Neutrophil (primary cell): ENCODE data around the gene ABCA13.

ENCODE experiments used
- H3K27ac ChIP-seq: fragments of 200-600 bp; sonication (generic); 2 replicates; pipeline ENCODE4 v1.5.1; 2016; ENCODE audit warnings: mild to moderate bottlenecking, moderate library complexity
- H3K27me3 ChIP-seq: fragments of 200-600 bp; sonication (generic); 2 replicates; pipeline ENCODE4 v1.6.0; 2016; ENCODE audit warnings: mild to moderate bottlenecking
- H3K36me3 ChIP-seq: fragments of 200-600 bp; sonication (generic); 2 replicates; pipeline ENCODE4 v1.5.1; 2017
- H3K4me1 ChIP-seq, 2 experiments: fragments of 200-600 bp in 1 of 2; sonication (generic) in 1 of 2; 1 replicate in 1 of 2; 2 replicates in 1 of 2; pipeline versions ENCODE4 v1.5.1 to v1.6.1; 2013 to 2016; ENCODE audit warnings: low read depth in 1 of 2, low read length in 1 of 2, mild to moderate bottlenecking in 1 of 2, moderate library complexity in 1 of 2; ENCODE audit not compliant: control insufficient read depth in 1 of 2, insufficient read depth in 1 of 2
- H3K4me3 ChIP-seq, 2 experiments: fragments of 200-600 bp in 1 of 2; sonication (generic) in 1 of 2; 1 replicate in 1 of 2; 2 replicates in 1 of 2; pipeline ENCODE4 v1.5.1; 2013 to 2016; ENCODE audit warnings: low read depth in 1 of 2, low read length in 1 of 2, mild to moderate bottlenecking in 1 of 2, moderate library complexity in 1 of 2
- H3K9me3 ChIP-seq: fragments of 200-600 bp; sonication (generic); 2 replicates; pipeline ENCODE4 v1.5.1; 2016
- CTCF ChIP-seq: fragments of 200-600 bp; sonication (generic); IDR thresholded peaks from 2 replicates; pipeline ENCODE4 v1.5.1; 2016; ENCODE audit warnings: antibody characterized with exemption

ABCA13 gene

GRCh38 chr7:48350515-48350914 lies 179.3 kb downstream of the ABCA13 start:
- H3K27ac ChIP-seq, result peak overlapping the region; percentile 70
- TF ChIP-seq CTCF, result no peak
- H3K36me3 ChIP-seq, result no peaks in the 10 kb centered on the region
- H3K9me3 ChIP-seq, result no peaks in the 10 kb centered on the region
- peaks cover 47 to 48% of the 10 kb centered on the region in 2 experiments for H3K4me1 ChIP-seq
- no peak overlapping the region for H3K4me3 ChIP-seq
- no peaks in the 10 kb centered on the region for H3K27me3 ChIP-seq

GRCh38 chr7:48351900-48352299 lies 180.6 kb downstream of the ABCA13 start:
- Histone ChIP-seq H3K4me1 (peaks cover 35 to 37% of the 10 kb centered on the region in 2 experiments), H3K27ac (peak overlapping the region; percentile 70), H3K36me3 (peaks cover 6% of the 10 kb centered on the region), H3K27me3 (no peaks in the 10 kb centered on the region), H3K4me3 (peak overlapping the region in 1 of 2 experiments; percentile 37), H3K9me3 (no peaks in the 10 kb centered on the region)
- no peak for TF ChIP-seq CTCF

GRCh38 chr7:48355346-48355745 lies 184.1 kb downstream of the ABCA13 start:
- H3K9me3 ChIP-seq, result no peaks in the 10 kb centered on the region
- H3K4me1 ChIP-seq, result peaks cover 27 to 28% of the 10 kb centered on the region in 2 experiments
- no peak for TF ChIP-seq CTCF
- H3K4me3 ChIP-seq, result no peak overlapping the region
- peak overlapping the region; percentile 12 for H3K27ac ChIP-seq
- peaks cover 17% of the 10 kb centered on the region for H3K36me3 ChIP-seq
- H3K27me3 ChIP-seq, result no peaks in the 10 kb centered on the region

- Histone ChIP-seq H3K9me3 (no peaks in the 10 kb centered on the region), H3K4me3 (no peak overlapping the region), H3K4me1 (no peaks in the 10 kb centered on the region), H3K36me3 (peaks cover 17% of the 10 kb centered on the region), H3K27ac (peak overlapping the region; percentile 41), H3K27me3 (no peaks in the 10 kb centered on the region)
- TF ChIP-seq CTCF, result no peak
Observed at GRCh38 chr7:48360574-48360973, 189.3 kb downstream of the ABCA13 start.

GRCh38 chr7:48363174-48363573 lies 191.9 kb downstream of the ABCA13 start:
- Histone ChIP-seq H3K4me3 (no peak overlapping the region), H3K4me1 (no peaks in the 10 kb centered on the region), H3K36me3 (peaks cover 14% of the 10 kb centered on the region), H3K27me3 (no peaks in the 10 kb centered on the region), H3K9me3 (no peaks in the 10 kb centered on the region), H3K27ac (no peak overlapping the region)
- no peak for TF ChIP-seq CTCF

- no peak for TF ChIP-seq CTCF
- no peaks in the 10 kb centered on the region for H3K27me3 ChIP-seq
- H3K4me1 ChIP-seq, result no peaks in the 10 kb centered on the region
- H3K27ac ChIP-seq, result no peak overlapping the region
- H3K36me3 ChIP-seq, result peaks cover 6% of the 10 kb centered on the region
- H3K4me3 ChIP-seq, result no peak overlapping the region
- H3K9me3 ChIP-seq, result no peaks in the 10 kb centered on the region
Observed at GRCh38 chr7:48365010-48365409, 193.8 kb downstream of the ABCA13 start.
